Spinal cord (tissue), 10 donors: ENCODE results near the gene ELAVL1. TPM values are rescaled to one million over a fixed set of nuclear protein-coding genes. Genes with fewer than 3 reads are reported as not detected.

Experiments
- DNase-seq, 6 donors: peaks; one replicate each; pipeline versions ENCODE4 v3.0.0 to v3.0.0-alpha.2; 2013 to 2015; ENCODE audit warnings: low spot score in 6 of 6, low read depth in 4 of 6
- H3K27ac ChIP-seq: one replicate; pipeline ENCODE4 v1.5.1; 2013; ENCODE audit warnings: low read depth, low read length, control low read depth
- H3K27me3 ChIP-seq: one replicate; pipeline ENCODE4 v1.6.1; 2013; ENCODE audit warnings: low read length; ENCODE audit not compliant: control insufficient read depth, insufficient read depth
- H3K36me3 ChIP-seq: one replicate; pipeline ENCODE4 v1.6.1; 2013; ENCODE audit warnings: low read length; ENCODE audit not compliant: control insufficient read depth, insufficient read depth
- H3K4me1 ChIP-seq: one replicate; pipeline ENCODE4 v1.6.1; 2013; ENCODE audit warnings: low read length; ENCODE audit not compliant: control insufficient read depth, insufficient read depth
- H3K4me3 ChIP-seq: one replicate; pipeline ENCODE4 v1.5.1; 2013; ENCODE audit warnings: low read depth, low read length, control low read depth
- H3K9me3 ChIP-seq: one replicate; pipeline ENCODE4 v1.6.1; 2013; ENCODE audit warnings: low read length; ENCODE audit not compliant: control insufficient read depth, insufficient read depth
- WGBS: methylation state at CpG from one replicate; pipeline ENCODE4 v1.1.5; 2013; ENCODE audit warnings: missing lambda C conversion rate; ENCODE audit not compliant: insufficient coverage; 5-methylcytosine and 5-hydroxymethylcytosine counted together
- polyA plus RNA-seq, 2 donors: library from polyadenylated mRNA; unstranded; fragments of 120-200 nt; gene quantifications; one replicate each; pipeline ENCODE4 v1.2.1, GENCODE V29; 2013; ENCODE audit not compliant: insufficient read length in 2 of 2
- total RNA-seq, 2 donors: library from RNA; depleted of rRNA in 1 of 2; stranded (reverse); fragments of 120-200 nt in 1 of 2; fragments of >200 nt in 1 of 2; gene quantifications; one replicate each; pipeline versions ENCODE4 v1.2.3 to v1.2.4, GENCODE V29; 2013 to 2014
- donor health status: healthy.

ELAVL1 gene
- total and polyA plus RNA-seq, 4 donors, result 27.2 to 62.9 (median 54.8) TPM

GRCh38 chr19:7989071-7989575 is 16.3 kb downstream of the ELAVL1 start:
- peaks cover 69% of the 10 kb centered on the region for H3K36me3 ChIP-seq
- no peak for DNase-seq
- H3K27me3 ChIP-seq, result no peaks in the 10 kb centered on the region
- no peaks in the 10 kb centered on the region for H3K9me3 ChIP-seq
- H3K4me1 ChIP-seq, result peaks cover 8% of the 10 kb centered on the region
- WGBS, result 95% methylated on average over 10 of the region's 12 CpGs
- H3K4me3 ChIP-seq, result no peak overlapping the region
- H3K27ac ChIP-seq, result no peak overlapping the region

DNA sequence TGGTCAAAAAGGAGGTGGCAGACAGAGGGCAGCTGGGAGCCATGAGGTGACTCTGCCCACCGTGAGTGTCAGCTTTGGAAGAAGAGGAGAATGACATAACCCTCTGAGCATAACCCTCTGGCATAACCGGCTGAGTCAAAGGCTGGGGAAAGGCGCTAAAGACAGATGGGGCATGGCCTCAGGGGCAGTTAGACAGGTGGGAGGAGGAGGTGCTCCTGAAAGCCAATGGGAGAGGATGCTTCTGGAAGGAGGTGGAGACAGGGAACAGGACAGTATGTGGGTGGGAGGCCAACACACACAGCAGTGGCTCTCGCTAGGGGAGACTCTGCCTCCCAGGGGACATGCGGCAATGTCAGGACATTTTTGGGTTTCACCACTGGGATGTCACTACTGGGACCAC is 17.1 kb downstream of the ELAVL1 start:
- Histone ChIP-seq H3K27ac (no peak overlapping the region), H3K36me3 (peaks cover 75% of the 10 kb centered on the region), H3K9me3 (no peaks in the 10 kb centered on the region), H3K4me3 (no peak overlapping the region), H3K27me3 (no peaks in the 10 kb centered on the region), H3K4me1 (peaks cover 8% of the 10 kb centered on the region)
- WGBS, result 91% methylated on average over 5 of the region's 5 CpGs
- DNase-seq, result no peak

GRCh38 chr19:7987114-7987768 is 18.2 kb downstream of the ELAVL1 start:
- no peak overlapping the region for H3K27ac ChIP-seq

GRCh38 chr19:7986321-7987113 is 18.9 kb downstream of the ELAVL1 start:
- H3K27me3 ChIP-seq, result no peaks in the 10 kb centered on the region
- no peak overlapping the region for H3K27ac ChIP-seq
- no peaks in the 10 kb centered on the region for H3K9me3 ChIP-seq
- DNase-seq, result no peak
- peaks cover 8% of the 10 kb centered on the region for H3K4me1 ChIP-seq
- peaks cover 92% of the 10 kb centered on the region for H3K36me3 ChIP-seq
- 73% methylated on average over 19 of the region's 23 CpGs for WGBS
- H3K4me3 ChIP-seq, result no peak overlapping the region

More at GRCh38 chr19:7987114-7987768, 18.2 kb downstream of the ELAVL1 start:
- no peak for DNase-seq
- 85% methylated on average over 15 of the region's 17 CpGs for WGBS
- H3K9me3 ChIP-seq, result no peaks in the 10 kb centered on the region
- H3K4me3 ChIP-seq, result no peak overlapping the region
- H3K27me3 ChIP-seq, result no peaks in the 10 kb centered on the region
- H3K4me1 ChIP-seq, result peaks cover 8% of the 10 kb centered on the region
- H3K36me3 ChIP-seq, result peaks cover 85% of the 10 kb centered on the region

DNA sequence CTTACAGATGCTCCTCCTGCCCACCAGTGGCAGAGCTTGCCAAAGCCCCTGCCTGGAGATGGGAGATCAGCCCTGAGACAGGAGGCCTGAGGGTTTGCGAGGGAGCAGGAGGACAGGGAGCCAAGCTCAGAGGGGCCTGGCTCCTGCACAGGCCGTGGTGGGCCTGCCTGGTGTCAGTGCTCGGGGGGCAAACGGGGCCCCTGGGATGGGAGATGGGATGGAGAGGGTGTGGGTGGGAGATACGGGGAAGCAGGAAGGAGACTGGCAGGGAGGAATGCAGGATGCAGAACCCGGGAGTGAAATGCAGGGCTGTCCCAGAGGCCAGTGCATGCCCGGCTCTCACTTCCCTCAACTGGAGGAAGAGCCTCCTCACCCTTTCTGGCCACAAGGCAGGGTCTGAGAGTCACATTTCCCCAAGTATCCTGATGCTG is 19.9 kb downstream of the ELAVL1 start:
- Histone ChIP-seq H3K36me3 (peaks cover 94% of the 10 kb centered on the region), H3K4me1 (peaks cover 8% of the 10 kb centered on the region), H3K27ac (no peak overlapping the region), H3K27me3 (no peaks in the 10 kb centered on the region), H3K4me3 (no peak overlapping the region), H3K9me3 (no peaks in the 10 kb centered on the region)
- no peak for DNase-seq
- 87% methylated on average over 6 of the region's 7 CpGs for WGBS

DNA sequence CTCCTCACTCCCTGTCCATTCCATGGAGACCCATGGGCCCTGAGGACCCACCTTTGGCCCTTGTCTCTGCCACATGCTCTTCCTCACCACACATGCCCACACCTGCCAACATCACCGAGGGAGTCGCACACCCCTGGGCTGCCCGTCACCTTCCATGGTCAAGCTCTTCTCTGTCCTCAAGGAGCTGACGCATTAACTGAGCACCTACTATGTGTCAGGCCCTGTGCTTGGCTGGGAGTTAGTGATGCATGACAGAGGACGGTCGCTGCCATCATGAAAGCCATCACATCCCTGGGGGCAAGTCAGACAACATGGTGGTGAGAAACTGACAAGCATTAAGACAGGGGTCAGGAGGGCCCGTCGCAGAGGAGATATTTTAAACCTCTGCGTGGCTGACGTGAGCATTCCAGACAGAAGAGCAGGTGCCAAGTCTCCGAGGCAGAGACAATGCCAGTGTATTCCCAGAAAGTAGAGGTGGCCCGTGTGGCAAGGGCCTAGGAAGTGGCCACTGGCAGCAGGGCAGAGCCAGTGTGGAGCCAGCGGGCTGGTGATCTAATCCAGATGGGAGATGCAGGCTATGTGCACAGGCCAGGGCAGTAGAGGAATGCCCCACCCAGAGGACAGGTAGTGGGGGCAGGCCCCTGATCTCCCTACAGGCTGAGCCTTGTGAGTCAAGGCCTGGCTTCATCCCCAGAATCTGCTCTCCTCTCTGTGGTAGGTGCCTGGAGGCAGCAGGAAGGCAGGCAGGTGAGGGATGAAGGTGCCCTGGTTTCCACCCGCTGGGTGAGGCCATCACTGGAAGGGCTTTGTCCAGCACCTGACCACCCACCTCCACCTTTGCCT is 21.2 kb downstream of the ELAVL1 start:
- Histone ChIP-seq H3K36me3 (peaks cover 94% of the 10 kb centered on the region), H3K27ac (no peak overlapping the region), H3K4me3 (no peak overlapping the region), H3K4me1 (peaks cover 8% of the 10 kb centered on the region), H3K9me3 (no peaks in the 10 kb centered on the region), H3K27me3 (no peaks in the 10 kb centered on the region)
- WGBS, result 93% methylated on average over 13 of the region's 14 CpGs
- no peak for DNase-seq

GRCh38 chr19:7983286-7983950 is 22.0 kb downstream of the ELAVL1 start:
- WGBS, result 89% methylated on average over 18 of the region's 18 CpGs
- H3K9me3 ChIP-seq, result no peaks in the 10 kb centered on the region
- H3K4me1 ChIP-seq, result peaks cover 8% of the 10 kb centered on the region
- no peak overlapping the region for H3K27ac ChIP-seq
- H3K27me3 ChIP-seq, result no peaks in the 10 kb centered on the region
- H3K36me3 ChIP-seq, result peaks cover 94% of the 10 kb centered on the region
- no peak for DNase-seq
- no peak overlapping the region for H3K4me3 ChIP-seq

GRCh38 chr19:7982651-7983099 is 22.8 kb downstream of the ELAVL1 start:
- Histone ChIP-seq H3K27me3 (no peaks in the 10 kb centered on the region), H3K4me3 (no peak overlapping the region), H3K27ac (no peak overlapping the region), H3K36me3 (peaks cover 94% of the 10 kb centered on the region), H3K9me3 (no peaks in the 10 kb centered on the region), H3K4me1 (peaks cover 6% of the 10 kb centered on the region)
- 93% methylated on average over 17 of the region's 21 CpGs for whole genome bisulfite sequencing
- DNase-seq, result no peak

GRCh38 chr19:7982103-7982502 is 23.3 kb downstream of the ELAVL1 start:
- Histone ChIP-seq H3K4me3 (no peak overlapping the region), H3K9me3 (no peaks in the 10 kb centered on the region), H3K27ac (no peak overlapping the region), H3K27me3 (no peaks in the 10 kb centered on the region), H3K36me3 (peaks cover 94% of the 10 kb centered on the region), H3K4me1 (peaks cover under 1% of the 10 kb centered on the region)
- WGBS, result 55% methylated on average over 8 of the region's 10 CpGs
- no peak for DNase-seq
